OCI-LY3 (cell line): ENCODE measurements around the gene ARPP19.

ENCODE experiments used
- CTCF ChIP-seq: fragments of 200-600, 300-600 bp; sonication (generic); IDR thresholded peaks from 2 replicates; pipeline ENCODE4 v1.5.1; 2014; ENCODE audit warnings: antibody characterized with exemption, low read length, low read depth
- EZH2phosphoT487 ChIP-seq: fragments of 200-600 bp; shearing (Covaris generic); IDR thresholded peaks from 2 replicates; pipeline ENCODE4 v1.6.1; 2018; ENCODE audit warnings: antibody characterized with exemption, mixed run types, low read depth

- no peak for TF ChIP-seq CTCF
- no peak for TF ChIP-seq EZH2phosphoT487
Observed at GRCh38 chr15:52509500-52510245, 59.2 kb downstream of the ARPP19 start.
